CD4-positive, CD25-positive, alpha-beta regulatory T cell (primary cell): Measurements from ENCODE around the gene SCYL3. TPM values are rescaled to one million over a fixed set of nuclear protein-coding genes. Genes with fewer than 3 reads are reported as not detected.
"Not testable (repeated sequence)": the region's sequence is repeated elsewhere in the genome, so short reads cannot be mapped to it uniquely, and the experiment has no call there.

Experiments used
- ATAC-seq, 2 donors: fragments of 150-1000 bp; cut with Tn5 transposase; one replicate each; pipeline ENCODE4 v1.10.0; 2021; ENCODE audit warnings: low read depth in 2 of 2, moderate number of reproducible peaks in 2 of 2, moderate library complexity in 1 of 2
- DNase-seq, 3 donors: peaks; one replicate each; pipeline versions ENCODE4 v3.0.0 to v3.0.0-alpha.2; 2012 to 2022; ENCODE audit warnings: mixed read lengths in 1 of 3
- H3K27ac ChIP-seq: one replicate; pipeline ENCODE4 v1.7.0; 2013; ENCODE audit warnings: mild to moderate bottlenecking, low read length; ENCODE audit not compliant: insufficient read depth, poor library complexity, severe bottlenecking
- H3K27me3 ChIP-seq: one replicate; pipeline ENCODE4 v1.7.0; 2013; ENCODE audit warnings: low read length; ENCODE audit not compliant: control insufficient read depth, insufficient read depth
- H3K36me3 ChIP-seq: one replicate; pipeline ENCODE4 v1.7.0; 2013; ENCODE audit warnings: mild to moderate bottlenecking, low read length, moderate library complexity; ENCODE audit not compliant: control insufficient read depth, insufficient read depth
- H3K4me1 ChIP-seq: 2 replicates; pipeline ENCODE4 v1.7.0; 2013; ENCODE audit warnings: mild to moderate bottlenecking, low read length; ENCODE audit not compliant: insufficient read depth, control insufficient read depth, poor library complexity, severe bottlenecking
- H3K4me3 ChIP-seq: one replicate; pipeline ENCODE4 v1.7.0; 2013; ENCODE audit warnings: low read depth, mild to moderate bottlenecking, low read length, moderate library complexity
- H3K9me3 ChIP-seq, 2 experiments: 1 replicate in 1 of 2; 2 replicates in 1 of 2; pipeline ENCODE4 v1.7.0; 2013; ENCODE audit warnings: low read length in 2 of 2, mild to moderate bottlenecking in 1 of 2, moderate library complexity in 1 of 2; ENCODE audit not compliant: control insufficient read depth in 2 of 2
- H3K27ac Mint-ChIP-seq, 3 donors: one replicate each; pipeline ENCODE4 v1.8.0; 2020 to 2022; ENCODE audit warnings: mild to moderate bottlenecking in 3 of 3, mixed read lengths in 3 of 3, moderate library complexity in 2 of 3
- H3K27me3 Mint-ChIP-seq: one replicate; pipeline ENCODE4 v1.8.0; 2022; ENCODE audit warnings: mild to moderate bottlenecking, mixed read lengths
- H3K36me3 Mint-ChIP-seq: one replicate; pipeline ENCODE4 v1.8.0; 2020; ENCODE audit warnings: mixed read lengths
- H3K4me1 Mint-ChIP-seq, 4 donors: one replicate each; pipeline ENCODE4 v1.8.0; 2020 to 2022; ENCODE audit warnings: mixed read lengths in 4 of 4, mild to moderate bottlenecking in 1 of 4
- H3K4me3 Mint-ChIP-seq, 4 donors: one replicate each; pipeline ENCODE4 v1.8.0; 2020 to 2022; ENCODE audit warnings: mild to moderate bottlenecking in 4 of 4, mixed read lengths in 4 of 4, moderate library complexity in 3 of 4
- H3K9me3 Mint-ChIP-seq, 7 donors: one replicate each; pipeline ENCODE4 v1.8.0; 2020 to 2022; ENCODE audit warnings: mixed read lengths in 7 of 7, mild to moderate bottlenecking in 3 of 7, moderate library complexity in 2 of 7
- polyA plus RNA-seq, 4 donors: library from polyadenylated mRNA; unstranded; fragments of 300-500 nt; fragmentation: Illumina TruSeq; gene quantifications; one replicate each; pipeline ENCODE4 v1.2.3, GENCODE V29; 2021
- total RNA-seq: library from RNA; stranded (reverse); gene quantifications from one replicate; pipeline ENCODE4 v1.2.3, GENCODE V29; 2022

The SCYL3 gene
- total and polyA plus RNA-seq, 5 donors from 2014 or later, result 14.0 to 18.9 (median 15.1) TPM

DNA sequence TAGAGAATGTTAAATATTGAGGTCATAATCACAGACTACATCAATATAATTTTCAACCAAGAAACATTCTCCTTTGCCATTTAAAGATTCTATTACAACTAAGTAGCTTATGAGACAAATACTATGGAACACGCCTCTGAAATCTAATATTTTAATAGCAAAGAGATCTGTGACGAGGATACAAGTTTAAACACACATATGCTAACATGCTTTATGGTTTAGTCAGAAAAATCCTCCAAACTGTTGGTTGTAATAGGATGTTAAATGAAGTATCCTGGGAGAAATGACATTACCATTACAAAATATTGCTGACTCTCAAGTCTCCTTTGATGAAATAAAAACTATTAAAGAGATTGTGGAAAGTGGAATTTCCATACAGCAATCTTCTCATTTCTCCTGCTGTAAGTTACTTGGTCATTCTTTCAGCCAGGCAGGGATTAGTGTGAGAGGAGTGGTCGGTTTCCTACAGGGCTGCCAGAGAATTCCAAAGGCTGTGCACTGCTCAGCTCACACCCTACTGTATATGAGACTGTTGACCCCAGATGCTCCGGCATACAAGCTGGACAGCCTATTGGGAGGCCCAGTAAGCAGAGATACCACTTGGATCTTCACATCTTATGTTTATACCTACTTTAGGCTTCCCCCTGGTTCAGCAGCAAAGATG lies 26.6 kb downstream of the SCYL3 start:
- H3K9me3 Mint-ChIP-seq, result peaks cover 0 to 1% (median 0%) of the 10 kb centered on the region in 7 donors
- Histone ChIP-seq H3K9me3 (no peaks in the 10 kb centered on the region), H3K27me3 (no peaks in the 10 kb centered on the region), H3K36me3 (peaks cover 90% of the 10 kb centered on the region), H3K4me3 (no peak overlapping the region), H3K27ac (peak overlapping the region; percentile 5), H3K4me1 (no peaks in the 10 kb centered on the region)
- H3K36me3 Mint-ChIP-seq, result peaks cover 82% of the 10 kb centered on the region
- no peak overlapping the region for H3K4me3 Mint-ChIP-seq
- no peak for DNase-seq
- ATAC-seq, result no peak
- peak overlapping the region in 1 of 3 donors; percentile 38 for H3K27ac Mint-ChIP-seq
- H3K4me1 Mint-ChIP-seq, result peaks cover 5 to 16% (median 7%) of the 10 kb centered on the region in 4 donors
- no peaks in the 10 kb centered on the region for H3K27me3 Mint-ChIP-seq

DNA sequence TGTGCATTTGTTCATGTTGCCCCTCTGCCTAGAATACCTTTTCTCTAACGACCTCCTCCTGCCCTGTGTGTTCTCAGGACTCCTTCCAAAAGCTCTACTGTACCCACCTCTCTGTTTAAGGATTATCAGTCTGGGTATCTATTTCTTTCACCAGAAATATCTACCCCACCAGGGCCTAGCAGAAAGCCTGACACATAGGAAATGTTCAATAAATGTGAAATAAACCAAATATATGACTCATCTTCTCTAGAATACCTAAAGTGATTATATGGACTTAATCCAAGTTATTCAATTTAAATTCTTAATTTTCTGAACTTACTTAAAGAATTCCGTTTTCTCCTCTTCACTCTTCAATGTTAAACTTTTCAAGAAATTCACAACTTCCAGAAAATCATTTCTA lies 27.1 kb downstream of the SCYL3 start:
- no peak overlapping the region for H3K27ac ChIP-seq
- Mint-ChIP-seq H3K27me3 (no peaks in the 10 kb centered on the region), H3K9me3 (no peaks in the 10 kb centered on the region), H3K4me3 (no peak overlapping the region), H3K27ac (peak overlapping the region in 1 of 3 donors; percentile 7), H3K4me1 (peaks cover 5 to 16% (median 6%) of the 10 kb centered on the region in 4 donors), H3K36me3 (peaks cover 76% of the 10 kb centered on the region)
- ATAC-seq (no peak), DNase-seq (no peak)
- H3K9me3 ChIP-seq, result no peaks in the 10 kb centered on the region
- no peak overlapping the region for H3K4me3 ChIP-seq
- no peaks in the 10 kb centered on the region for H3K4me1 ChIP-seq
- peaks cover 90% of the 10 kb centered on the region for H3K36me3 ChIP-seq
- H3K27me3 ChIP-seq, result no peaks in the 10 kb centered on the region

DNA sequence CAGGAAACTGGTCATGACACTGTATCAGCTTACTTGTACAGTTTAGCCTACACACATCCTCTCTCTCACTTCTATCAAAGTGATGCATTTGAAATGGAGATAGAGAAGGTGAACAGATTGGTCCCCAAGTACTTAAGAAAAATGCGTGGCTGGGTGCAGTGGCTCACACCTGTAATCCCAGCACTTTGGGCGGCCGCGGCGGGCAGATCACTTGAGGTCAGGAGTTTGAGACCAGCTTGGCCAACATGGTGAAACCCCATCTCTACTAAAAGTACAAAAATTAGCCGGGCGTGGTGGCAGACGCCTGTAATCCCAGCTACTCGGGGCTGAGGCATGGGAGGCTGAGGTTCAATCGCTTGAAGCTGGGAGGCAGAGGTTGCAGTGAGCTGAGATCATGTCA lies 29.2 kb downstream of the SCYL3 start:
- H3K36me3 ChIP-seq, result peaks cover 91% of the 10 kb centered on the region
- H3K4me1 ChIP-seq, ATAC-seq, H3K4me3 Mint-ChIP-seq, H3K27me3 ChIP-seq, DNase-seq, H3K4me3 ChIP-seq, H3K27ac ChIP-seq, H3K9me3 ChIP-seq, H3K27me3 Mint-ChIP-seq, H3K9me3 Mint-ChIP-seq: not testable (repeated sequence)
- peaks cover 7 to 20% (median 11%) of the 10 kb centered on the region in 4 donors for H3K4me1 Mint-ChIP-seq
- peaks cover 77% of the 10 kb centered on the region for H3K36me3 Mint-ChIP-seq
- peak overlapping the region in 1 of 3 donors; percentile 29 for H3K27ac Mint-ChIP-seq

DNA sequence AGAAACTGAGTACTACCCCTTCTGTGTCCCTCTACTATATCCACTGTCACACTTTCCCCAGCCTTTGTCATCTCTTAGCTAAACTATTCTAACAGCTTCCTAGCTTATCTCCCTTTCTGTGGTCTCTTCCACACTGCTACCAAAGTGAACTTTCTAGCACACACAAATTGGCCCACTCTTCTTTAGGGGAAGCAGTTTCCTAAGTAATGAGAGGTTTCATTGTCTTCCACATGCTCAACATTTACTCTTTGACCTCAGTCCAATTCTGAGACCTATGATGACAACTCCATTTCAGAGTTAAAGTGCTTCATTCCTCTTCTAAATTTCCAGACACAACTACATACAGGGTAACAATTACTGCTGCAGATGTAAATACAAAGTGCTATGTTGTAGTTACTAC lies 32.9 kb downstream of the SCYL3 start:
- H3K36me3 ChIP-seq, result peaks cover 89% of the 10 kb centered on the region
- no peak for ATAC-seq

DNA sequence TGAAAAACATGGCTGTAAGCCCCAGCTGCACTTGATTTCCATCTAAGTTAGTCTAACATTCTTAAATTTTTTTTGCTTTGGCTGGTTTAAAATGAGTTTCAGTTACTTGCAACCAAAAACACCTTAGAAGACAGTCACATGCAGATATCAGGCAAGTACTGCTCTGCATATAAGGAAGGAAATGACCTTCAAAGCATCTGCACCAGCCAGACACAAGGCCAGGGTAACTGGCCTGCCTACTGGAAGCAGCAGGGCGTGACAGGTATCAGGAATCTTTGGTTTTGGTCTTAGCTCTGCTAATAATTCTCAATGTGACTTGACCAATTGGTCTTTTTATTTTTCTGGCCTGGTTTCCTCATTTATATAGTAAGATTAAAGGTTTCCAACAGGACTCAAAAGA lies 33.5 kb downstream of the SCYL3 start:
- Histone ChIP-seq H3K9me3 (no peaks in the 10 kb centered on the region), H3K4me3 (no peak overlapping the region), H3K27ac (no peak overlapping the region), H3K36me3 (peaks cover 89% of the 10 kb centered on the region), H3K4me1 (no peaks in the 10 kb centered on the region), H3K27me3 (no peaks in the 10 kb centered on the region)
- ATAC-seq (no peak), DNase-seq (peak in 1 of 3 donors; percentile 25)
- Mint-ChIP-seq H3K4me1 (peaks cover 0 to 20% (median 14%) of the 10 kb centered on the region in 4 donors), H3K27me3 (no peaks in the 10 kb centered on the region), H3K36me3 (peaks cover 61% of the 10 kb centered on the region), H3K4me3 (no peak overlapping the region), H3K9me3 (no peaks in the 10 kb centered on the region), H3K27ac (peak overlapping the region; percentile 20 to 62 (median 44))

More for the DNA sequence above, 32.9 kb downstream of the SCYL3 start:
- no peaks in the 10 kb centered on the region for H3K9me3 ChIP-seq
- Mint-ChIP-seq H3K27ac (peak overlapping the region in 2 of 3 donors; percentile 21 to 23), H3K9me3 (no peaks in the 10 kb centered on the region), H3K4me3 (no peak overlapping the region), H3K4me1 (peaks cover 0 to 20% (median 14%) of the 10 kb centered on the region in 4 donors), H3K27me3 (no peaks in the 10 kb centered on the region), H3K36me3 (peaks cover 61% of the 10 kb centered on the region)
- no peak overlapping the region for H3K27ac ChIP-seq
- no peaks in the 10 kb centered on the region for H3K27me3 ChIP-seq
- H3K4me1 ChIP-seq, result no peaks in the 10 kb centered on the region
- no peak overlapping the region for H3K4me3 ChIP-seq
- DNase-seq, result no peak

DNA sequence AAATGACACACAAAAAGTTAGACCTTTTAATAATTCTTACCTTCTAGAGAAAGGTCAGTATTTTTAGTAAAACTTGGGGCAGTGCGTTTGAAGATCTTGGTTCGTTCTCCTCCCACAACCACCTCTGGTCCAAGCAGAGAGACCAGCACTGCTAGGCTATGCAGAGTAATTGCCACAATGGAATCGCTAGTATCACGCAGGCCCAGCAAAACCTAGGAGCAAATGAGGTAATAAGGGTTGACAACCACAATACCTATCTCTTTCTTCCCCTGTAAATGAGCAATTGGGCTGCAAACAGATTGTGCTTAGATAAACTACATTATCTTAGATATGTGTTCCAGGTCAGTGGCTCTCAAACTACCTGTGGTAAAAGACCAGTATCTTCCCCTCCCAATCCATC lies 34.7 kb downstream of the SCYL3 start:
- Mint-ChIP-seq H3K4me1 (peaks cover 0 to 18% (median 12%) of the 10 kb centered on the region in 4 donors), H3K9me3 (no peaks in the 10 kb centered on the region), H3K27me3 (no peaks in the 10 kb centered on the region), H3K27ac (peak overlapping the region in 1 of 3 donors; percentile 11), H3K36me3 (peaks cover 64% of the 10 kb centered on the region), H3K4me3 (no peak overlapping the region)
- no peak for ATAC-seq
- H3K4me3 ChIP-seq, result no peak overlapping the region
- H3K4me1 ChIP-seq, result no peaks in the 10 kb centered on the region
- no peaks in the 10 kb centered on the region for H3K9me3 ChIP-seq
- H3K36me3 ChIP-seq, result peaks cover 90% of the 10 kb centered on the region
- DNase-seq, result no peak
- no peaks in the 10 kb centered on the region for H3K27me3 ChIP-seq
- no peak overlapping the region for H3K27ac ChIP-seq

DNA sequence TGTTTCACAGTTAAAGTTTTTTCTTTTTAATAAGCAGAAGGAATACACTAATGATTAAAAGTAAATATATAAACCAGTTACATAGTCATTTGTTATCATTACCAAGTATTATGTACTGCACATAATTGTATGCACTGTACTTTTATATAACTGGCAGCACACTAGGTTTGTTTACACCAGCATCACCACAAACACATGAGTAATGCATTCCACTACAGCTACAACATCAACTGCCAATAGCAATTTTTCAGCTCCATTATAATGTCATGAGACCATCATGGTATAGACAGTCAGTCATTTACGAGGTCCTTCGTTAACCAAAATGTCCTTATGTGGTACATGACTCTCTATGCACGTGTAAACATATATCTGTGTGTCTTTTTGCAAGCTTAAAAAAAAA lies 35.2 kb downstream of the SCYL3 start:
- H3K27me3 Mint-ChIP-seq, result no peaks in the 10 kb centered on the region
- Histone ChIP-seq H3K4me1 (no peaks in the 10 kb centered on the region), H3K27ac (no peak overlapping the region), H3K9me3 (no peaks in the 10 kb centered on the region), H3K27me3 (no peaks in the 10 kb centered on the region), H3K36me3 (peaks cover 90% of the 10 kb centered on the region), H3K4me3 (no peak overlapping the region)
- no peaks in the 10 kb centered on the region for H3K9me3 Mint-ChIP-seq
- DNase-seq (no peak), ATAC-seq (no peak)
- no peak overlapping the region for H3K27ac Mint-ChIP-seq
- H3K4me3 Mint-ChIP-seq, result no peak overlapping the region
- H3K36me3 Mint-ChIP-seq, result peaks cover 63% of the 10 kb centered on the region
- H3K4me1 Mint-ChIP-seq, result peaks cover 0 to 16% (median 11%) of the 10 kb centered on the region in 4 donors

DNA sequence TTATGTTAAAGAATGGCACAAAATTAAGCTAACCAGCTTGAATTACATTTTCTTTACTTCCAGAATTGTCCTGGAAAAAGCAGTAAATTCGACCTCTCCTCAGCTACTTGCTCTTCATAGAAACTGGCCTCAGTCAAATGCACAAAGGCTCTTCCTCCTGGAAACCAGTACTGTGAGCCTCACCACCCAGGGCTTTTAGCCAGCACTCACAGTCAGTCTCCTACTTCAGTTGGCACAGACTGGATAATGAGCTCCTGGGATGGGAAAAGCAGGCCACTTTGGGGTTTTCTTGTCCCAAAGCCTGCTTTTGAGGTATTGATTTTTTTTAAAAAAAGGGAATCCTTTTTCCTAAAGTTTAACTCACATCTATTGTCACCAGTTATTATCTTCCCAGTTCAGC lies 40.4 kb downstream of the SCYL3 start:
- ATAC-seq (no peak), DNase-seq (no peak)
- H3K27me3 ChIP-seq, result no peaks in the 10 kb centered on the region
- Mint-ChIP-seq H3K4me1 (peaks cover 8 to 18% (median 11%) of the 10 kb centered on the region in 4 donors), H3K27me3 (no peaks in the 10 kb centered on the region), H3K9me3 (no peaks in the 10 kb centered on the region), H3K36me3 (peaks cover 63% of the 10 kb centered on the region), H3K27ac (no peak overlapping the region), H3K4me3 (no peak overlapping the region)
- peaks cover 89% of the 10 kb centered on the region for H3K36me3 ChIP-seq
- H3K9me3 ChIP-seq, result no peaks in the 10 kb centered on the region
- H3K4me1 ChIP-seq, result no peaks in the 10 kb centered on the region
- H3K27ac ChIP-seq, result no peak overlapping the region
- H3K4me3 ChIP-seq, result no peak overlapping the region
